ENCODE results near the gene ITPK1. TPM values are rescaled to one million over a fixed set of nuclear protein-coding genes. Genes with fewer than 3 reads are reported as not detected.

Gene ITPK1
- total RNA-seq, 2 experiments from 2014 or later, result 17.8 to 34.7 TPM

GRCh38 chr14:92987713-92988510 is 127.8 kb downstream of the ITPK1 start:
- no TSS peak for BruUV-seq (replicated peaks)
- no peaks in the 10 kb centered on the region for H3K4me1 ChIP-seq (ENCODE audit: insufficient read depth, low read length, poor library complexity, severe bottlenecking)
- intact Hi-C loops (cut with micrococcal nuclease; ENCODE audit: unreplicated experiment), result no loop called here
- H4K20me1 ChIP-seq (ENCODE audit: insufficient read depth, low read length), result no peaks in the 10 kb centered on the region
- no peak overlapping the region for H3K4me3 ChIP-seq (ENCODE audit: low read depth, low read length, poor library complexity, severe bottlenecking)
- DNase-seq (ENCODE audit: low spot score), result no peak
- no peak overlapping the region for H3K4me2 ChIP-seq (ENCODE audit: low read length)
- no peak overlapping the region for H3K27ac ChIP-seq (ENCODE audit: low read depth, low read length, poor library complexity, severe bottlenecking)
- no peaks in the 10 kb centered on the region for H3K9me3 ChIP-seq (ENCODE audit: low read length)
- no peaks in the 10 kb centered on the region for H3K36me3 ChIP-seq (ENCODE audit: insufficient read depth, low read length)
- POLR2A ChIA-PET, result no interaction called here
- CTCF ChIA-PET (ENCODE audit: unreplicated experiment), result no interaction called here
- H3K79me2 ChIP-seq (ENCODE audit: insufficient read depth, low read depth, low read length), result no peaks in the 10 kb centered on the region
- no peak overlapping the region for H2AFZ ChIP-seq (ENCODE audit: low read length)
- TF ChIP-seq CTCF (conservative IDR thresholded peaks at IDR 0.05; ENCODE audit: low read length) (no peak), EZH2phosphoT487 (IDR thresholded peaks at IDR 0.05; ENCODE audit: borderline replicate concordance, low read depth, low read length) (no peak)
- H3K9me2 ChIP-seq (ENCODE audit: insufficient read depth, low read length), result no peaks in the 10 kb centered on the region

GRCh38 chr14:92987148-92987570 is 128.6 kb downstream of the ITPK1 start:
- no peak overlapping the region for H3K27ac ChIP-seq (ENCODE audit: low read depth, low read length, poor library complexity, severe bottlenecking)
- TF ChIP-seq CTCF (conservative IDR thresholded peaks at IDR 0.05; ENCODE audit: low read length), result no peak
- TF ChIP-seq EZH2phosphoT487 (IDR thresholded peaks at IDR 0.05; ENCODE audit: borderline replicate concordance, low read depth, low read length), result no peak
- no peaks in the 10 kb centered on the region for H3K79me2 ChIP-seq (ENCODE audit: insufficient read depth, low read depth, low read length)
- no peaks in the 10 kb centered on the region for H4K20me1 ChIP-seq (ENCODE audit: insufficient read depth, low read length)
- H3K4me2 ChIP-seq (ENCODE audit: low read length), result no peak overlapping the region
- no peak overlapping the region for H3K4me3 ChIP-seq (ENCODE audit: low read depth, low read length, poor library complexity, severe bottlenecking)
- H3K9me3 ChIP-seq (ENCODE audit: low read length), result no peaks in the 10 kb centered on the region
- H3K36me3 ChIP-seq (ENCODE audit: insufficient read depth, low read length), result no peaks in the 10 kb centered on the region
- no peaks in the 10 kb centered on the region for H3K9me2 ChIP-seq (ENCODE audit: insufficient read depth, low read length)
- ChIA-PET POLR2A (no interaction called here), CTCF (ENCODE audit: unreplicated experiment) (no interaction called here)
- intact Hi-C loops (cut with micrococcal nuclease; ENCODE audit: unreplicated experiment), result no loop called here
- no peak overlapping the region for H2AFZ ChIP-seq (ENCODE audit: low read length)
- no peaks in the 10 kb centered on the region for H3K4me1 ChIP-seq (ENCODE audit: insufficient read depth, low read length, poor library complexity, severe bottlenecking)
- no TSS peak for BruUV-seq (replicated peaks)
- DNase-seq (ENCODE audit: low spot score), result no peak

All from OCI-LY7 (cell line).